ENCODE results near the gene FOXQ1. TPM values are rescaled to one million over a fixed set of nuclear protein-coding genes. Genes with fewer than 3 reads are reported as not detected.
"Not testable (repeated sequence)": the region's sequence is repeated elsewhere in the genome, so short reads cannot be mapped to it uniquely, and the experiment has no call there.

FOXQ1 gene
- total RNA-seq, 1 donor from 2014 or later: not detected

- Histone ChIP-seq H3K9ac (no peak overlapping the region), H3K9me3 (ENCODE audit: low read depth) (peaks cover 16% of the 10 kb centered on the region), H2AFZ (replicated peaks) (no peak overlapping the region), H4K20me1 (ENCODE audit: low read depth) (no peaks in the 10 kb centered on the region), H3F3A (ENCODE audit: low read depth) (no peaks in the 10 kb centered on the region), H3K4me3 (no peak overlapping the region), H3K27me3 (no peaks in the 10 kb centered on the region), H3K4me1 (peaks cover 15% of the 10 kb centered on the region), H3K4me2 (no peak overlapping the region), H3K79me2 (ENCODE audit: low read depth) (no peaks in the 10 kb centered on the region), H3K36me3 (peaks cover 12% of the 10 kb centered on the region), H3K27ac (no peak overlapping the region)
- H3K27ac Mint-ChIP-seq: no peak overlapping the region
- no peaks in the 10 kb centered on the region for H3K27me3 Mint-ChIP-seq (ENCODE audit: insufficient read depth, low read depth)
- H3K9me3 Mint-ChIP-seq: peaks cover 36% of the 10 kb centered on the region
- no peak overlapping the region for H3K4me3 Mint-ChIP-seq
- TF ChIP-seq CTCF (IDR thresholded peaks at IDR 0.05): no peak
- no peak for TF ChIP-seq EZH2phosphoT487 (IDR thresholded peaks at IDR 0.05)
- no peak for TF ChIP-seq EZH2 (IDR thresholded peaks at IDR 0.05)
- no peak for DNase-seq (ENCODE audit: low spot score)
- peaks cover 16% of the 10 kb centered on the region for H3K4me1 Mint-ChIP-seq
- no peaks in the 10 kb centered on the region for H3K36me3 Mint-ChIP-seq
Measured at GRCh38 chr6:1351381-1352008, 39.6 kb downstream of the FOXQ1 start.

DNA sequence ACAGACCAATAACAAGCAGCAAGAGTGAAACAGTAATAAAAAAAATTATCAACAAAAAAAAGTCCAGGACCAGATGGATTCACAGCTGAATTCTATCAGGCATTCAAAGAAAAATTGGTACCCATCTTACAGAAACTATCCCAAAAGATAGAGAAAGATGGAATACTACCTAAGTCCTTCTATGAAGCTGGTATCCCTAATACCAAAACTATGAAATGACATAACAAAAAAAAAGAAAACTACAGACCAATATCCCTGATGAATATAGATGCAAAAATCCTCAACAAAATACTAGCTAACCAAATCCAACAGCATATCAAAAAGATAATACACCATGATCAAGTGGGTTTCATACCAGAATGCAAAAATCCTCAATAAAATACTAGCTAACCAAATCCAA, 43.2 kb downstream of the FOXQ1 start:
- not testable (repeated sequence) for H3K27ac Mint-ChIP-seq

GRCh38 chr6:1361717-1362116, 49.8 kb downstream of the FOXQ1 start:
- not testable (repeated sequence) for H3K4me2 ChIP-seq; H3K27me3 Mint-ChIP-seq (ENCODE audit: insufficient read depth, low read depth); H3K36me3 Mint-ChIP-seq; H3K36me3 ChIP-seq; H3K9me3 ChIP-seq (ENCODE audit: low read depth); H2AFZ ChIP-seq (replicated peaks); H3K27ac ChIP-seq; H3K4me3 ChIP-seq; H3K79me2 ChIP-seq (ENCODE audit: low read depth); H3K27ac Mint-ChIP-seq; DNase-seq (ENCODE audit: low spot score); H3K9me3 Mint-ChIP-seq; H3K4me1 Mint-ChIP-seq; H3K9ac ChIP-seq; H3F3A ChIP-seq (ENCODE audit: low read depth); H3K4me3 Mint-ChIP-seq; H4K20me1 ChIP-seq (ENCODE audit: low read depth)
- peaks cover 32% of the 10 kb centered on the region for H3K27me3 ChIP-seq
- H3K4me1 ChIP-seq: peaks cover 16% of the 10 kb centered on the region

More for the DNA sequence above, 43.2 kb downstream of the FOXQ1 start:
- not testable (repeated sequence) for H3K27ac ChIP-seq; H2AFZ ChIP-seq (replicated peaks); H3K4me3 ChIP-seq; H3K4me3 Mint-ChIP-seq; H3K27me3 ChIP-seq; H3F3A ChIP-seq (ENCODE audit: low read depth); DNase-seq (ENCODE audit: low spot score); H3K4me1 Mint-ChIP-seq; H3K9ac ChIP-seq; H4K20me1 ChIP-seq (ENCODE audit: low read depth); H3K79me2 ChIP-seq (ENCODE audit: low read depth); H3K4me1 ChIP-seq; H3K27me3 Mint-ChIP-seq (ENCODE audit: insufficient read depth, low read depth); H3K36me3 Mint-ChIP-seq; H3K4me2 ChIP-seq
- Histone ChIP-seq H3K36me3 (peaks cover 12% of the 10 kb centered on the region), H3K9me3 (ENCODE audit: low read depth) (peaks cover 16% of the 10 kb centered on the region)
- peaks cover 32% of the 10 kb centered on the region for H3K9me3 Mint-ChIP-seq

- Histone ChIP-seq H3K27me3 (peaks cover 36% of the 10 kb centered on the region), H3K4me2 (no peak overlapping the region), H2AFZ (replicated peaks) (no peak overlapping the region), H3F3A (ENCODE audit: low read depth) (no peaks in the 10 kb centered on the region), H3K4me1 (peaks cover 16% of the 10 kb centered on the region), H3K27ac (no peak overlapping the region), H3K79me2 (ENCODE audit: low read depth) (no peaks in the 10 kb centered on the region), H3K4me3 (no peak overlapping the region), H4K20me1 (ENCODE audit: low read depth) (no peaks in the 10 kb centered on the region), H3K9ac (no peak overlapping the region), H3K36me3 (no peaks in the 10 kb centered on the region), H3K9me3 (ENCODE audit: low read depth) (no peaks in the 10 kb centered on the region)
- H3K9me3 Mint-ChIP-seq: no peaks in the 10 kb centered on the region
- TF ChIP-seq EZH2 (IDR thresholded peaks at IDR 0.05) (no peak), CTCF (IDR thresholded peaks at IDR 0.05) (no peak), EZH2phosphoT487 (IDR thresholded peaks at IDR 0.05) (no peak)
- H3K27ac Mint-ChIP-seq: no peak overlapping the region
- H3K27me3 Mint-ChIP-seq (ENCODE audit: insufficient read depth, low read depth): peaks cover 9% of the 10 kb centered on the region
- no peaks in the 10 kb centered on the region for H3K36me3 Mint-ChIP-seq
- no peak overlapping the region for H3K4me3 Mint-ChIP-seq
- no peak for DNase-seq (ENCODE audit: low spot score)
- no peaks in the 10 kb centered on the region for H3K4me1 Mint-ChIP-seq
Measured at GRCh38 chr6:1362643-1363042, 50.7 kb downstream of the FOXQ1 start.
